HT1080 (cell line): Measurements from ENCODE around the gene PYROXD2. TPM values are rescaled to one million over a fixed set of nuclear protein-coding genes. Genes with fewer than 3 reads are reported as not detected.

Experiments
- DNase-seq: peaks from one replicate; pipeline ENCODE4 v3.0.0-alpha.2; 2015; ENCODE audit warnings: low read depth
- total RNA-seq: library from RNA; depleted of rRNA; stranded (reverse); fragments of >200 nt; shearing (Covaris generic); gene quantifications from 2 replicates; pipeline ENCODE4 v1.2.3, GENCODE V29; 2014

Gene PYROXD2
- total RNA-seq, 1 experiment from 2014 or later, result 3.8 TPM

DNA sequence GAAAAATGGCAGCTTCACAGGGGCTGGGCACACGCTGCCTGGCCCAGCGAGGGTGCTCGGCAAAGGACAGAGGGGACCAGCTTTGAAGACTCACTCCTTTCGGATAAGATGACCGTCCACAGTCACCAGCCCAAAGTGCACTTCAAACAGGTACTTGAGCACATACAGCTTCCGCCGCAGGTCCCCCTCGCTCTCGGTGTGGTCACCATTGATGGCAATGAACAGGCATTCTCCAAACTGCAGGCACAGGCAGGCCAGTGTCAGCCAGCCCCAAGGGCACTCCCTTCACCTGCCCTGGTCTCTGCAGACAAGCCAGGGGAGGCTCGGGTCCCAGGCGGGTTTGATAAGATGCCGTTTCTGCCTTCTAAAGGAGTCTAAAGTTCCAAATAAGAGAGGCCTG, 20.2 kb upstream of the PYROXD2 start:
- no peak for DNase-seq

DNA sequence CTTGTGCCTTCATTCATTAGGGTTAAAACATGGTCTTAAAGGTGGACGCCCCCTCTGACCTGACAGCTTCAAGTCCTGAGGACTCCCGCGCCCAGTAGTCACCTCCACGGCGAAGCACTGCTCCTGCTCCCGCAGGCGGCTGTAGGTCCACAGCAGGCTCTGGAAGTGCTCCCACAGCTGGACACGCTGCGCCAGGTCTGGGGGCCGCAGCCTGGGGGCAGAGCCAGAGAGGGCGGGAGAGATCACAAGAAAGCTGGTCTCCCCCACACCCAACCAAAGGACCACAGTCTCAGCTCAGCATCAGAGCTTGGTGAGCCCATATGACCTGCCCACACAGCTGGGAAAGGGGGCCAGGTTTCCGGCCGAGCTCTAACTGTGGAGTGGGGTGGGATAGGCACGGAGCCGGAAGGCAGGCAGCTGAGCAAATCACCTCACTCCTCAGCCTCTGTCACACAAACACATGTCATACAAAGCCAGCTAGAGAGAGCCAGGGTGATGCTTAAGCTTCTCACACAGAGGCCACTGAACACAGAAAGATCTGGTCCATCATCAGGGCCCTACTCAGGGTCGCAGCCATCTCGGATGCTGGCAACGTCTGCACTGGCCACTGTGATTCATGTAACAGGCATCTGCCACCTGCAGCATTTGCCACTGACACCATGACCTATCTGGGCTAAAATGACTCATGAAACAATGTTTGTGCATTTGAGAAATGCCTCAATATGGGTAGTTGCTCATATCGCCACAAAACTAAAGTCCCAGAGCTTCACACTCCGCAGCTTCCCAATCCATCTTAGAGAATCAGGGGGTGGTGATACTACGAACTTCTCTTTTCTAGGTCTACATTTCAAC, 19.1 kb upstream of the PYROXD2 start:
- DNase-seq, result peak; percentile 61

DNA sequence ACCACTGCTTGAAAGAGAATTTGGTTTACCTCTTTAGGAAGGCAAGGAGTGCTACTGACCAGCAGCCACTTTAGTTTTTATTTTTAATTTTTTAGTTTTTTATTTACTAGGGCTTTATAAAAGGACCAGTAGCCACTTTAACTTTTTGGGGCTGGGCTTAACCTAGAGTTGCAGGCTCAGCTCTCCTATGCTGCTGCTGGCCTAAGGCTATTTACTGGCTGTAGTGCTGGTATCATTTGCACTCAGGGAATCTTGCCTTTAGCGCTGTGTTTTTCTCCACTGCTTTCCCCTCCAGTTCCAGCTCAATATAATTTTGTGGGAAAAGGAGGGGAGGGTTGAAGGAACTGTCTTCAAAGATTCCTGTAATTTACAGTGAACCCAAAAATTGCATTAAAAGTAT, 18.4 kb upstream of the PYROXD2 start:
- DNase-seq, result no peak

DNA sequence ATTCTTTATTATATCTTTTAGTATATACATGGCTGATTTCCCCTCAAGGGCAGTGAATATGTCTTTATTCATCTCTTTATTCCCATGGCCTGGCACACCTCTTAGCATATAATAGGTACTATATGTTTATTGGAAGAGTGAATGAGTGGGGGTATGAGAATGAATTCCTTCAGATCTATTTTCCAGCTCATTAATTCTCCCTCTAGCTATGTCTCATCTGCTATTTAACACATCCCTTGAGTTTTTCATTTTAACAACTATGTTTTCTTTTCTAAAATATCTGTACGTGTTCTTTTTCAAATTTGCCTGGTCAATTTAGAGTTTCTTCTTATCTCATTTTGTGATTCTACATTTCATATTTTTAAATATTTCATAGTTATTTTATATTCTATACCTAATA, 17.3 kb upstream of the PYROXD2 start:
- no peak for DNase-seq

DNA sequence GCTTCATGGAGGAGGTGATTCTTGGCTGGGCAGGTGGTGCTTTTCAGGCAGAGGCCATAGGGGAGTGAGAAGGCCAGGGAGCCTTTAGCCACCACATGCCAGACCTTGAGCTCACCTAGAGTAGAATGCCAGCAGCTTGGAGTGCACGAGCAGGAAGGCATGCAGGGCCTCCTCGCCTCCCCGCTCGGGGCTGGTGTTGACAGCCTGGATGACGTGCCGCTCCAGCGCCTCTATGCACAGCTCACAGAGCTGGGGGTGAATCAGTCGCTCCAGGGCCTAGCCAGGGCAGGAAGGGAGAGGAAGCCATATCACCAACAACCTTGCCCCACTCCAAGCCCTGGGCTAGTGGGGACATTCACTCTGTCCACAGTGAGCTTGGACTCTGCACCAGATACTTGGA, 16.0 kb upstream of the PYROXD2 start:
- no peak for DNase-seq

DNA sequence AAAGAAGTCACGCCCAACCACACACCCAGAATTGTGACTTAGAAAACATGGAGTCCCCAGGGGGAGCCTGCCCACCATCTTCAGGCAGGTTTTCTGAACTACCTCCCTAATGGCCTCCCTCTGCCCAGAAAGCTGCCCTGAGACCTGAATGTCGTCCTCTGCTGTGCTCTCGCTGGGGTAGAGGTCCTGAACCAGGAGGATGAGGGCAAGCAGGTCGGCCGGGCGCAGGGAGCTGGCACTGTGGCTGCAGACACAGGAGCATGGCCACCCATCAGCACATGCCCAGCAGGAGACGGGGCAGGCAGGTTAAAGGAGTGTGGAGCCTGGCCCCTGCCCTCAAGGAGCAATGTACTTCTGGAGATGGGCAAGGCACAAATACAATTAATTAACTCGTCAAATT, 15.4 kb upstream of the PYROXD2 start:
- no peak for DNase-seq

DNA sequence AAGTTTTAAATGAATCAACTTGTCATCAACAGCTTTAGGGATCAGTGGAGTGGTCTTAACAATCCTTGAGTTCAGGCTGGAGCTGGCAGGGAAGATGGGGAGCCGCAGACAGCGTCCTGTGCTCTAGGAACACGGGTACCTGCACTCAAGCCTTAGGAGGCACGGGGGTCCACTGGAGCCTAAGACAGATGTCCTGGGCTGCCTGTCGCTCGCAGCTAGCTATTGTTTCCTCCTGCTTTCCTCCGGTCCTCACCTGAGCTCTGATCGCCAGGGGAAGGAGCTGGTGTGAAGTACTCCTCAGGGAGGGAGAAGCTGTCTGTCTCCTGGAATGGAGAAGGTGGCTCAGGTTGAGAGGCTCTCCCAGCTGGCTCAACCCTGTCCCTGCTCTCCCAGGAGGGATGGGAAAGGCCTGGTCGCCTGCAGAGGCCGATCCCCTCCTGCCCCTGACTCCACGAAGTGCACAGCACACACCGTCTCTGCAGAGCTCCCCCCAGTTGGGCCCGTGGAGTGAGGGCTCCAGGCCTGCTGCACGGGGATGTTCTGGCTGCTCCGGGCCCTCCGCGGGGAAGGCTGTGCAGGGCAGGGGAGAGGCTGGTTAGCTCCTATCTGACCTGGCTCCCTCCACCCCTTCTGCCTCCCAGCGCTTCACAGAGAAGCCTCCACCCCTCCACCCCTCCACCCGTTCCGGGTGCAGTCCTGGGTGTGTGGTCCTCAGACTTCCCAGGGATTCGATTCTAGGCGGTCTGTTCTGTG, 14.5 kb upstream of the PYROXD2 start:
- DNase-seq, result no peak

DNA sequence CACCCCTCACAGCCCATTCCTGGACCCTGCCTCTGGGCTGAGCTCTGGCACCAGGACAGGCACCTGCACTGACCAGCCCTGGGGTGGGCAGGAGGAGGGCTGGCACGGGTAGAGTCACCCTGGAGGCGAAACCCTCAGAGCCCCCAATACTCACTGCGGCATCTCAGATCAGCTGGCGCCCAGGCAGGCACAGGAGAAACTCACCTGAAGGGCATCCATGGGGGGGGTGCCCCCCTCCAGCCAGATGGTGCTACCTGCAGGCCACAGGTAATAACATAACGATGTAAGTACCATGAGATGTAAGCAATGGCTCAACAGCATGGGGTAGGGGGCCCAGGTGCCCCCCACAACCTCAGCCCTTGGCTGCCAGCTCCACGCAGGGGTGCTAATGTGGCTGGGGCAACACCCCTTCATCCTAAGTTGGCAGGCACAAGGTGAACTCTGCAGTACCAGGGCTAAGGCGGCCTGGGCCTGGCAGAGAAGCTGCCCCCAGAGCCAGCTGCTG, 12.1 kb upstream of the PYROXD2 start:
- DNase-seq, result no peak

DNA sequence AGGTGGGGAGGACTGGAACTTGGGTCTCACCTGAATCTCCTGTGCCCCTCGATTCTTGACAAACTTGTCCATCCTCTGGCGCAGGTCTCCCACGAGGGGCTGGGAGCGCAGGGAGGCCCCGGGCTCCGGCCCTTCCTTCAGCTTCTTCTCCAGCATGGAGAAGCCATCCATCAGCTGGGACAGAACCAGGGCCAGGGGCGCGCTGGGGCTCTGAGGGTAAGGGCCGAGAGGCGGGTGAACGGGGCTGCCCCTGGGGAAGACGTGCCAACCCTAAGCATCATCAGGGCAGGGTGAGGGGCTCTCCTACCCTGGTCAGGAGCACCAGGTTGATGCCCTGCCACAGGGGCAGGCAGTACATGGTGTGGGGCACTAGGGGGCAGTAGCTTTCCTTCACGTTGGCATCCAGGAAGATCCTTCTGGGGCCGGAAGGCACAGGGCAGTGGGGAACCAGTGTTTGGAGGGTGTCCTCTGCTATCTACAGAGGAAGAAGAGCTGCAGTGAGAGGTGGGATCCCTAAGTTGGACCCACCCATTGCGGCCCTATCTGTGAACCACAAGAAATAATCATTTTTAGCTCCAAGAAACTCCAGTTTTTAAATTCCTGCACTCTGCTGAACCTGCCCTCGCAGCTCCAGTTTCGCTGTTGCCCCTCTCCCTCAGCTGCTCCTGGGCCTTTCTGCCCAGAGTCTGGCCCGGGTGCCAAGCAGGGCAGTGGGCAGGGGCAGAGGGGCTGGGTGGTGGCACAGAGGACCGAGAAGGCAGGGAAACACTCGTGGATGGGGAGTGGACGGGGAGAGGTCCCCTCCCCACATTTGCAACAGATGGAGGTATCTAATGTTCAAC, 10.8 kb upstream of the PYROXD2 start:
- DNase-seq, result peak; percentile 36

DNA sequence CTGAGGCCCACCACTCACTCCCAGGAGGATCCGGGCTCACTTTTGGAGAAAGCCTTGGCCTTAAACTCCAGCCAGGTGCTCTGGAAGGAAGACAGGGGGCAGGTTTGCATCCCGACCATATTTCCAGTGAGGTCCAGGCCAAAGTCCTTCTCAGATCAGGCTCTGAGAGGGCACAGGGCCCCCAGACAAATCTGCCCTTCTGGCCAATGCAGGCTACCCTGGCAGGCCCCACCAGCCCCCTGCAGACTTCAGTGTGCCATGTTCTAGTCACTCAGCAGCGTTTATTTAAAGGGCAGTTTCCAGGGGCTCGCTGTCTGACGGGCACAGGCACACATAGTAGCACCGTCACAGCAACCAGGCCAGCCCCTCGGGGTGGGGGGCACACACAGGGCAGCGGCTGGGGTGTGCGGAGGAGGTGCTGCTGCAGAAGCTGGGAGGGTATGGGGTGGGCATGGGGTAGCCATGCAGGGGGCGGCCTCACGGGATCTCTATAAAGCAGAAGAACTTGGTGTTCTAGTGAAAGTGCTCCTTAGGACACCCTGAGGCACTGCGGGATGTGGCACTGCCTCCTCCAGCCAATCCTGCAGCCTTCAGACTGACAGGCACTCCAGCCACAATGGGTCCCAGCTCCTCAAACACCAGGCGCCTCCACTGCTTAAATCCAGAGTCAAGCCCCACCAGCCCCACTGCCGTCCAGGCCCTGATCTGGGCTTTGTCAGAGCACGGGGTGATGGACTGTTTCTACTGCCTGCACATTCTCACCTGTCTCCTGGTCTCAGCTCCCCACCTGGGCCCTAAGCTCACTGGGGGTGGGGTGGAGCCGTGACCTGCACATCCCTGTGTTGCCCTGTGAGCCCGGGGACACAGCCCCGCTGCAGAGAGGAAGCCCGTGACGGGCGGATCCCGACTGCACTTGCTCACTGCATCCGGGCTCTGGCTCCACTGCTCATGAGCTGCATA, 9.6 kb upstream of the PYROXD2 start:
- no peak for DNase-seq

DNA sequence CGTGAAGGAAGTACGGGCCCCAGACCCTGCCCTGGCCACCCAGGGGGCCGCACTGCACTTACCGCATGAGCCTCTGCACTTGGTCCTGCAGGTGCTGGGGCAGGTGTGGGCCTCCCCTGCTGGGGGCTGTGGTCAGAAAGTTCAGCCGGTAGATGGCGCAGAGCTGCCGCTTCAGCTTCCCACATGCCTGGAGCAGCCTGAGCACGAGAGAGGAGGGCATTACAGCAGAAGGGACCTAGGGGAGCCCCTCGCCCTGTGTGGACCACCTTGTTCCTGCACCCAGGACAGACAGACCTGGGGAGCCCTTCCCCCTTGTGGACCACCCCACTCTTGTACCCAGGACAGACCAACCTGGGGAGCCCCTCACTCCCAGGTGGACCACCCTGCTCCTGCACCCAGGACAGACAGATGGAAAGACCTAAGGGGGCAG, 8.7 kb upstream of the PYROXD2 start:
- DNase-seq, result peak; percentile 41

DNA sequence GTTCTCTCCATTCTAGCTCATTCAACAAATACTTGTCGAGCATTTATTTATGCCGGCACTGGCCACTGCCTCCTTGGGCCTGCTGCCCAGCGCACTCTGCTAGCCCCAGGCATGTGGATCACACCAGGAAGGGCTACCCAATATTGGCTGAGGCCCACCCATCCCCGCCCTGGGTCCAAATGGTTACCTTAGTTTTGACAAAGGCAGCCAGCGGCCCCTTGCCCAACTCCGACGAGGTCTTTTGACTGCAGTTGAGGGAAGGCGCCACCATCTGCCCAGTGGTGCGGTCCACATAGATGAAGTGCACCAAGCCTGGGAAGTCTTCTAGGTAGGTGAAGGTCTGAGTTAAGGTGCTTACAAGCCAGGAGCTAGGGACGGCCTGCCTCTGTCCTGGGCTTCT, 7.2 kb upstream of the PYROXD2 start:
- DNase-seq, result no peak

DNA sequence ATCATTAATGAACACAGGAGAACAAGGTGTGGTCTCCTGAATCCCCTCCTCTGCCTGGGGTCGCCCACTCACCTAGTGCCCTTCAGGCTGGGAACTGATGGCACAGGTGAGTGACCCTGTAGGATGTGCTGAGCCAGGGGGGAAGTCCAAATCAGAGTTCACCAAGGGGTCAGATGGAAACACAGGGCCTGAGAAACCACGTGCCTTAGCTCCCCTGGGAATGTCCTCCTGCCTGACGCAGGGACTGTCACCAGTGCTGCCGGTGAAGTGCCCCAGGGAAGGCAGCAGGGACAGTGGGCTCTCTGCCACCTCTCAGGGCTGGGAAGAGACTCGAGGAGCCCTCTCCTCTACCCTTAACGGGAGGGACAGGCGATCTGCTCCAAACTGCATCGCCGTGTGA, 5.8 kb upstream of the PYROXD2 start:
- no peak for DNase-seq

DNA sequence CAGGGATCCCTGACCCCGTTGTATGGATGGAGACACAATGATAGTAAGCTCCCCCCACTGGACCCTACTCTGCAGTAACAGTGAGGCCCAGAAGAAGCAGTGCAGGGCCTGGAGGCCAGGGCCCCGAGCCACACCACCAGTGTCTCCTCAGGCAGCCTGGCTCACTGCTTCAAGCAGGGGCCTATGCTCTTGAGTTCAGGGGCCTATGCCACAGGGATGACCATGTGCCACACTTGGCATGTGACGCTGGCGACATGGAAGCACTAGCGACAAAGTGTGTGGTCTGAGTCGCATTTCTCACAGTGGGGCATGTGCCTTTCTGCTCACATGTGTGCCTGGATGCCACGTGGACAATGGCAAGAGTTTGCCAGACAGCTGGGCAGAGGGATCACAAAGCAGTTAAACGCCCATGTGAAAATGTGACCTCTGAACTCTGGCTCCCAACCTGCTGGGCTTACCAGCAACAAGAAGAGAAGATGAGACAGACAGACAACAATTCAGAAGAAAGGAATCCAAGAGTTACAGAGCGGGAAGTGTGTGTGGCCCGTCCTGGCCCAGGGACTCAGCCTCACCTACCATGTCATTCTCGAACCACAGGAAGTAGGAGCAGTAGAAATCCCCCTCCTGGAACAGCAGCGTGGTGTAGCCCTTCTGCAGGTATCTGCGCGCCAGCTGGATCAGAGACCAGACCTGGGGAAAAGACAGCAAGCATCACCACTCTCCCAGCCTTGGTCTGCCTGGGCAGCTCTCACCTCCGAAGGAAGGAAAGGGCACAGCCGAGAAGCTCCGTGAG, 4.7 kb upstream of the PYROXD2 start:
- DNase-seq, result no peak

DNA sequence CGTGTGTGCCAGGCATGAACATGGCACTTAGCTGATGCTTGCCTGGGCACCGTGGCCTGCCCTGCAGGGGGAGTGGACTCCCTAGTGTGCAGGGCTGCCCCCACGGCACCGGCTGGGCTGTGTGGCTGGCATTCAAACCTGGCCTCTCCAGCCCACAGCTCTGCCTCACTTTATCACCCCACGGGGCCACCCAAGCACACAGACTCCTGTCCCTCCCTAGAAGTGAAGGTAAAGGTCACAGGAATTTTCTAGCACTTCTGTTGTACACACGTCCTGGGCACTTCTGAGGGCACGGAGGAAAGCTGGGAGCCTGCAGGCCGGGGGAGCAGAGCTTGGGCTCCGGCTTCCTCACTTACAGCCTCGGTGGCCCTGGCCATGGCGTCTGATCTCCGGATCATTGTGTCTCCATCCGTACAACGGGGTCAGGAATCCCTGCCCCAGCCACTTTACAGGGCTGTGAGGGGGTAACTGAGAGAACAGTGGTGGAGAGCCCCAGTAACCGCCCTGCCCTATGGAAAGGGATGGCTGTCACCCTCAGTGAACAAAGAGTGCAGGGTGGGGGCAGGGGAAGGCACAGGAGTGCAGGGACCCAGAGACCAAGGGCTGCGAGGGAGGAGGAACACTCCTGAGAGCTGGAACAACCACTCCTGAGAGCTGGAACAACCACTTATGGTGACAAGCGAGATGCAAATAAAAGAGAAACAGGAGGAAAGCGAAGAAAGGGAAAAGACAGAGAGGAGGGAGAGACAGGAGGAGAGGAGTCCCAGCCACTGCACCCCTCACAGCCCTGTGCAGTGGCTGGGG, 3.9 kb upstream of the PYROXD2 start:
- no peak for DNase-seq

DNA sequence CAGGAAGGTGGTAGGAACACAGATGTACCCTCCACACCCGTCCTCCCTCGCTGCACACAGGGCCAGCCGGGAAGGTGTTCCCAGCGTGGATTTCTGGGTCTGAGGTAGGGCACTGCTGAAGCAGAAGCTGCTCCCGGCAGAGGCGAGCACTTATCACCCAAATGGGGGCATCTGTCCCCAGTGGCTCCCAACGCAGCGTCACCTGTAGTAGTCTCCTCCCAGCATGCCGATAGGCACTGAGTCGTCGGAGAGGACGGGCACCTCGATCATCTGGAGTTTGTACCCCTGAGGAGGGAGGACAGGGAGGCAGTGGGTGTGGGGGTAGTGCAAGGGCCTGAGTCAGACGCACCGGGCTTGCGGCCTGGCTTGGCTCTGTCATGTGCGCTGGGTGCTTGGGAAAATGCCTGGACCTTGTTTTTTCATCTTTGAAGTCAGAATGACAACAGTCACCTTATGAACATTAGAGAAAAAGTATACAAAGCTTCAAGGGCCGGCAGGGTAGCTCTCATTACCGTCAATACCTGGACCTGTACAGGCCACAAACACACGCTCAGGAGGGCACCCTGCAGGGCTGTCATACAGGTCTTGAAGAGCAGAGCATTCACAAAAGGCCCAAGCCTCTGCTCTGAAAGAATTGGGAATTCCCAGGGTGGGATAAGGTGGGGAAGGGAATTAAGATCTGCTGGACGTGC, 3.1 kb upstream of the PYROXD2 start:
- DNase-seq, result no peak

DNA sequence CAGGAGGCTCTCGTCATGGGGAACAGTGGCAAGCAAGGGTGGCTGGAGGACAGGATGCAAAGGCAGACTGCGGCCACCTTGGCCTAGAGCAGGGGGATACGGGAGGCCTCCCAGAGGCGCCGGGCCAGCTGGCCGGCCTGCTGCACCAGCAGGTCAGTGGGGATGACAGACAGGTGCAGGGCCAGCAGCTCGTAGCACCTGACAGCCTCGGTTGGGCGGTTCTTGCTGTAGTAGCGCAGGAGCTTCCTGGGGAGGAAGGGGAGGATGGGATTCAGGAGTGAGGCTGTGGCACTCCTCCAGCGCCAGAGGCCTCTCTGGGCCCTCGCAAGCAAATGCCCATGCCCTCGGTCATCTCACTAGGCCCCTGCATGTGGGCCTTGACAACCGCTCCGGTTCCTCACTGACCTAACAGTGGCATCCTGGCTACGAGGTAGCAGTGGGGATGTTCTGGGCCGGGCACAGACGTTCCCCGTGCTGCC, 2.5 kb upstream of the PYROXD2 start:
- DNase-seq, result no peak
